ENCODE data around the gene KMT5B.

GRCh38 chr11:68229601-68230000, 16.5 kb upstream of the KMT5B start:
- TF ChIP-seq, protein P1, sequence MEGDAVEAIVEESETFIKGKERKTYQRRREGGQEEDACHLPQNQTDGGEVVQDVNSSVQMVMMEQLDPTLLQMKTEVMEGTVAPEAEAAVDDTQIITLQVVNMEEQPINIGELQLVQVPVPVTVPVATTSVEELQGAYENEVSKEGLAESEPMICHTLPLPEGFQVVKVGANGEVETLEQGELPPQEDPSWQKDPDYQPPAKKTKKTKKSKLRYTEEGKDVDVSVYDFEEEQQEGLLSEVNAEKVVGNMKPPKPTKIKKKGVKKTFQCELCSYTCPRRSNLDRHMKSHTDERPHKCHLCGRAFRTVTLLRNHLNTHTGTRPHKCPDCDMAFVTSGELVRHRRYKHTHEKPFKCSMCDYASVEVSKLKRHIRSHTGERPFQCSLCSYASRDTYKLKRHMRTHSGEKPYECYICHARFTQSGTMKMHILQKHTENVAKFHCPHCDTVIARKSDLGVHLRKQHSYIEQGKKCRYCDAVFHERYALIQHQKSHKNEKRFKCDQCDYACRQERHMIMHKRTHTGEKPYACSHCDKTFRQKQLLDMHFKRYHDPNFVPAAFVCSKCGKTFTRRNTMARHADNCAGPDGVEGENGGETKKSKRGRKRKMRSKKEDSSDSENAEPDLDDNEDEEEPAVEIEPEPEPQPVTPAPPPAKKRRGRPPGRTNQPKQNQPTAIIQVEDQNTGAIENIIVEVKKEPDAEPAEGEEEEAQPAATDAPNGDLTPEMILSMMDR (IDR thresholded peaks at IDR 0.05; ENCODE audit: low read length): no peak
- TF ChIP-seq EZH2 (IDR thresholded peaks at IDR 0.05; ENCODE audit: borderline replicate concordance, low read length): no peak

All from OCI-LY1 (cell line).